ENCODE measurements around the gene TMEM250.

Gene TMEM250

DNA sequence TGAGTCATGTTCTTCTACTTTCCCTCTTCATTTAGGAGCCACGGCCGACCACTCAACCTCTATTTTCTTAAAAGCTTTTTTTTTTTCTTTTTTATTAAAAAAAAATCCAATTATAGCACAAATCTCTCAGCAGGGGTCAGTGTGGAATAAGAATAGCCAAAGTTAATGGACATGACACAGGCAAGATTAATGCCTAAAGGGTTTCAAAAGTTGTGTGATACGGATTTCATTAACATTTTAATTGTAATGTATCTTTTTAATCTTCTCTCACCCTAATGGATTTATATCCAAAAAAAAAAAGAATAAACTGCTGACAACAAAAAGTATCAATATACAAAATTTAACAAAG lies 29.0 kb downstream of the TMEM250 start:
- TF ChIP-seq, protein P1, sequence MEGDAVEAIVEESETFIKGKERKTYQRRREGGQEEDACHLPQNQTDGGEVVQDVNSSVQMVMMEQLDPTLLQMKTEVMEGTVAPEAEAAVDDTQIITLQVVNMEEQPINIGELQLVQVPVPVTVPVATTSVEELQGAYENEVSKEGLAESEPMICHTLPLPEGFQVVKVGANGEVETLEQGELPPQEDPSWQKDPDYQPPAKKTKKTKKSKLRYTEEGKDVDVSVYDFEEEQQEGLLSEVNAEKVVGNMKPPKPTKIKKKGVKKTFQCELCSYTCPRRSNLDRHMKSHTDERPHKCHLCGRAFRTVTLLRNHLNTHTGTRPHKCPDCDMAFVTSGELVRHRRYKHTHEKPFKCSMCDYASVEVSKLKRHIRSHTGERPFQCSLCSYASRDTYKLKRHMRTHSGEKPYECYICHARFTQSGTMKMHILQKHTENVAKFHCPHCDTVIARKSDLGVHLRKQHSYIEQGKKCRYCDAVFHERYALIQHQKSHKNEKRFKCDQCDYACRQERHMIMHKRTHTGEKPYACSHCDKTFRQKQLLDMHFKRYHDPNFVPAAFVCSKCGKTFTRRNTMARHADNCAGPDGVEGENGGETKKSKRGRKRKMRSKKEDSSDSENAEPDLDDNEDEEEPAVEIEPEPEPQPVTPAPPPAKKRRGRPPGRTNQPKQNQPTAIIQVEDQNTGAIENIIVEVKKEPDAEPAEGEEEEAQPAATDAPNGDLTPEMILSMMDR (IDR thresholded peaks at IDR 0.05; ENCODE audit: low read depth, low read length) = no peak
- TF ChIP-seq, protein P2, sequence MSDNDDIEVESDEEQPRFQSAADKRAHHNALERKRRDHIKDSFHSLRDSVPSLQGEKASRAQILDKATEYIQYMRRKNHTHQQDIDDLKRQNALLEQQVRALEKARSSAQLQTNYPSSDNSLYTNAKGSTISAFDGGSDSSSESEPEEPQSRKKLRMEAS (IDR thresholded peaks at IDR 0.05; ENCODE audit: low read depth, low read length) = no peak
- TF ChIP-seq POLR2A (IDR thresholded peaks at IDR 0.05; ENCODE audit: extremely low read depth, insufficient read length) = no peak
- no peak for TF ChIP-seq MYC (IDR thresholded peaks at IDR 0.05; ENCODE audit: low read depth, low read length)
- peak overlapping the region; percentile 21 for H3K4me3 ChIP-seq (ENCODE audit: low read depth, low read length)
- DNase-seq (ENCODE audit: low read depth) = peak; percentile 68

DNA sequence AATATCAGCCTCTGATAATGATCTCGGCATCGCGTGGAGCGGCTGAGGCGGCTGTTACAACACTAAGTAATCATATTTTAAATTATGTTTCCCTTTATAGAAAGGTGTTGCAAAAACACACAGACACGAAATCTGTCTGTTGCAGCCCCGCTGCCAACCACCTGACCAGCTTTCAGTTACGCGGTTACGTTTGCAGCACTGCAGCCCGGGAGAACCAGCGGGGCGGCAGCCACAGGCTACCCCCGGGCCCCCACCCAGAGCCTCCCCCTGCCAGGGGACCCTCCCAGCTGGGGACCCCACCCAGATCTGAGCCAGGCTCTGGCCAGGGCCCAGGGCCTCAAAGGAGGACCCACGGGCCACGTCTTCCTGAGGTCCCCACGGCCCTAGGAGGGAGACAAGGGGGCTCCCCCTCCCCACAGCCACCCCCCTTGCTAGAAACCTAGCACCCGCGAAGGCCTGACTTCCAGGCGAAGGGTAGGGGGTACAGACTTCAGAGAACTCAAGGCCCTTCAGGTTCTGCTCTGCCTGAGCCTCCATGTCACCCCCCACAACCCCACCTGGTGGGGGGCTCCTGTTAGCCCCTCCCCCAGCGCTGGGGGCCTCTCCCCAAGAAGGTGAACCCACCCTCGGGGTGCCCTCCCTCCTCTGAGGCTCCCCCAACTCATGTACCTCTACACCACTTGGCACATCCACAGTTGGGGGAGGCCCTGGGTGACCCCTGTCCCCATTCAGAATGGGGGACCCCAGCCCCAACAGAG lies 29.6 kb downstream of the TMEM250 start:
- H3K4me3 ChIP-seq (ENCODE audit: low read depth, low read length) = peak overlapping the region; percentile 13
- TF ChIP-seq MYC (IDR thresholded peaks at IDR 0.05; ENCODE audit: low read depth, low read length) = peak; percentile 69
- TF ChIP-seq, protein P1 (IDR thresholded peaks at IDR 0.05; ENCODE audit: low read depth, low read length) = no peak
- no peak for TF ChIP-seq POLR2A (IDR thresholded peaks at IDR 0.05; ENCODE audit: extremely low read depth, insufficient read length)
- TF ChIP-seq, protein P2 (IDR thresholded peaks at IDR 0.05; ENCODE audit: low read depth, low read length) = peak; percentile 54
- DNase-seq (ENCODE audit: low read depth) = peak; percentile 94

DNA sequence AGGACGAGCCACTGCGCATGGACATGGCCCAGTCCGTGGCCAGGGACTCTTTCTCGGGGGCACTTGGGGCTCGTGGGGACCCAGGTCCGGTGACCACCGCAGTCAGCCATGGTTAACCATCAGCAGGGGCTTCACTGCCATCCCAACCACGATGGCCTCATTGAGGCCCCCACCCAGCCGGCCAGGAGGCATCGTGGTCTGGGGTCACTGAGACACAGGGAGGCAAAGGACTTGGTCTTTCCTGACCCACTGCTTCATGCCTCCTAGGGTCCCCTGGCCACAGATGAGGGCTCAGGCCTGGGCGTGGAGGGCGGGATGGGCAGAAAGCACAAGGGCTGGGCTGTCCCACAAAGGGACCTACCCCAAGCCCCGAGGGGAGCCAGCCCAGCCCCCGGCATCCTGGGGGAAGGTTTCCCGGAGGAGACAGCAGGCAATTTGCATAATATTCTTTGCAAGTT lies 30.2 kb downstream of the TMEM250 start:
- DNase-seq (ENCODE audit: low read depth) = no peak
- TF ChIP-seq POLR2A (IDR thresholded peaks at IDR 0.05; ENCODE audit: extremely low read depth, insufficient read length) (no peak), MYC (IDR thresholded peaks at IDR 0.05; ENCODE audit: low read depth, low read length) (no peak)
- TF ChIP-seq, protein P2 (IDR thresholded peaks at IDR 0.05; ENCODE audit: low read depth, low read length) = no peak
- TF ChIP-seq, protein P1 (IDR thresholded peaks at IDR 0.05; ENCODE audit: low read depth, low read length) = no peak
- H3K4me3 ChIP-seq (ENCODE audit: low read depth, low read length) = peak overlapping the region; percentile 13

DNA sequence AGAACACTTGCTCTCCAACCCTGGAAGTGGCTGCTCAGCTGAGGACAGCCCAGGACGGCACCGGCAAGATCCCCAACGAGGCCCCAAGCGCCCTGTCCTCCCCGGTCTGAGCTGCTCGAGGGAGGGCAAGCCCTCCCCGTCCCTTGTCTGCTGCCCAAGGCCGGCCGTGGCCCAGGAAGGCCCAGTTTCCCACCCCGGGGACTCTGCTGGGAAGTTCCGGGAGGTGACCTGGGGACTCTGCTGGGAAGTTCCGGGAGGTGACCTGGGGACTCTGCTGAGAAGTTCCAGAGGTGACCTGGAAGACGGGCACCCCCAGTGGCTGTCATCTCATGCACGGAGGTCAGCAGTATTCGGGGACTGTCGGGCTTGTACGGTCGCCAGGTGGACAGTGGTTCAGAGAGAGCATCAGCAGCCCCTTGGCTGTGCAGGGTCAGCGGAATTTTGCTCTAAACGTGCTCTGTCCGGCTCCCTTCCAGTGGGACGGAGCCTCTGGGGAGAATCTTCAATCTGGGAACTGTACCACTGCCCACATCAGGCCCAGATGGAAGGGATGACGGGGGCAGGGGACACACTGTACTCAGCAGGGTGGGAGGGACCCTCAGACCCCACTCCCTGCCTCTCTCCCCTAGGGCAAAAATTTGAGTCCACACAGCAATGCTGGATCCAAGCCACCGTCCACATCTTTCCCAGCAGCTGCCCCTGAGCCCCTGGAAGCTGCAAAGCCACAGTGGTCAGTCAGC lies 30.8 kb downstream of the TMEM250 start:
- TF ChIP-seq MYC (IDR thresholded peaks at IDR 0.05; ENCODE audit: low read depth, low read length) = no peak
- TF ChIP-seq, protein P1 (IDR thresholded peaks at IDR 0.05; ENCODE audit: low read depth, low read length) = no peak
- TF ChIP-seq POLR2A (IDR thresholded peaks at IDR 0.05; ENCODE audit: extremely low read depth, insufficient read length) = no peak
- TF ChIP-seq, protein P2 (IDR thresholded peaks at IDR 0.05; ENCODE audit: low read depth, low read length) = no peak
- H3K4me3 ChIP-seq (ENCODE audit: low read depth, low read length) = no peak overlapping the region
- no peak for DNase-seq (ENCODE audit: low read depth)

DNA sequence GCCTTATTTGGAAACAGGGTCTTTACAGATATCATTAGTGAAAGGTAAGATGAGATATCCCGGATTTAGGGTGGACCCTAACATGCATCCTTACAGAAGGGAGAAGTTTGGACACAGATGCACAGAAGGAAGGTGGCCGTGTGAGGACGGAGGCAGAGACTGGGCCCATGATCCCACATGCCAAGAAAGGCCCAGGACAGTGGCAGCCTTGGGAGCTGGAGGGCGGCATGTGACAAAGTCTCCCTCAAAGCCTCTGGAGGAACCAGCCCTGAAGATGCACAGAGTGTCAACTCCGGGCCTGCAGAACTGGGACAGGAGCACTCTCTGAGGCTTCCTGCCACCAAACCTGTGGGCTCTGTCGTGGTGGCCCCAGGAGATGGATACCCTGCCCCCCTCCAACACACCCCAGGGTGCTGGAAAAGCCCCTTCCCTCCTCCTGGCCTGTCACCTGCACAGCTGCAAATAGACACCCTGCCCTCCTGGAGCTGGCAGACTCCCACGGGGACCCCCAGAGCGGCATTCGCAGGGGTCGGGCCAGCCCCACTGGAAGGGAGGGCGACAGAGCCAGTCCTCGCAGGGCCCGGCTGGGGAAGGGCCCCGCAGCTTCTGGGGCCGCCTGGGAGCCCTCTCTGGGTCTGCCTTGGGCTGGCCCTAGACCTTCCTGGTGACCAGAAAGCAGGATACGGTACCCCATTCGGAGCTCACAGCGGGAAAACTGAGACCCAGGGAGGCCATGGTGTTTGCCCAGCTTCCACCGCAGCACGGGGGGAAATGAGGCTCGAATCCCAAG lies 31.5 kb downstream of the TMEM250 start:
- no peak for TF ChIP-seq POLR2A (IDR thresholded peaks at IDR 0.05; ENCODE audit: extremely low read depth, insufficient read length)
- TF ChIP-seq, protein P2 (IDR thresholded peaks at IDR 0.05; ENCODE audit: low read depth, low read length) = no peak
- TF ChIP-seq, protein P1 (IDR thresholded peaks at IDR 0.05; ENCODE audit: low read depth, low read length) = no peak
- no peak for TF ChIP-seq MYC (IDR thresholded peaks at IDR 0.05; ENCODE audit: low read depth, low read length)
- H3K4me3 ChIP-seq (ENCODE audit: low read depth, low read length) = no peak overlapping the region
- no peak for DNase-seq (ENCODE audit: low read depth)
